Mesendoderm (in vitro differentiated cells): Measurements from ENCODE around the gene EBLN2.

Experiments
- DNase-seq: peaks from one replicate; pipeline ENCODE4 v3.0.0; 2013
- H2AK5ac ChIP-seq: 2 replicates; pipeline ENCODE4 v1.6.1; 2013; ENCODE audit warnings: low read length, inconsistent platforms
- H2BK120ac ChIP-seq: 2 replicates; pipeline ENCODE4 v1.6.1; 2013; ENCODE audit warnings: low read depth, mild to moderate bottlenecking, low read length, moderate library complexity, mixed read lengths
- H2BK15ac ChIP-seq: replicated peaks from 2 replicates; pipeline ENCODE4 v1.6.1; 2013; ENCODE audit warnings: low read depth, mild to moderate bottlenecking, moderate library complexity
- H2BK5ac ChIP-seq: 2 replicates; pipeline ENCODE4 v1.6.1; 2013; ENCODE audit warnings: low read length, inconsistent platforms
- H3K18ac ChIP-seq: 2 replicates; pipeline ENCODE4 v1.6.1; 2013; ENCODE audit warnings: mild to moderate bottlenecking, low read length, mixed read lengths
- H3K23ac ChIP-seq: one replicate; pipeline ENCODE4 v1.6.1; 2013; ENCODE audit warnings: low read length
- H3K27ac ChIP-seq: 2 replicates; pipeline ENCODE4 v1.5.1; 2013; ENCODE audit warnings: low read depth, mild to moderate bottlenecking, inconsistent platforms, low read length, moderate library complexity
- H3K27me3 ChIP-seq: 2 replicates; pipeline ENCODE4 v1.6.1; 2013; ENCODE audit warnings: low read length, control low read depth, mild to moderate bottlenecking, inconsistent platforms; ENCODE audit not compliant: insufficient read depth, poor library complexity
- H3K36me3 ChIP-seq: 2 replicates; pipeline ENCODE4 v1.6.1; 2013; ENCODE audit warnings: low read length, inconsistent platforms; ENCODE audit not compliant: control insufficient read depth, insufficient read depth
- H3K4ac ChIP-seq: one replicate; pipeline ENCODE4 v1.6.1; 2013; ENCODE audit warnings: low read depth, mild to moderate bottlenecking, low read length, moderate library complexity
- H3K4me1 ChIP-seq: 2 replicates; pipeline ENCODE4 v1.6.1; 2013; ENCODE audit warnings: low read depth, low read length, inconsistent platforms; ENCODE audit not compliant: control insufficient read depth
- H3K4me2 ChIP-seq: 2 replicates; pipeline ENCODE4 v1.6.1; 2013; ENCODE audit warnings: low read length
- H3K4me3 ChIP-seq: 2 replicates; pipeline ENCODE4 v1.5.1; 2013; ENCODE audit warnings: mild to moderate bottlenecking, low read length
- H3K56ac ChIP-seq: one replicate; pipeline ENCODE4 v1.6.1; 2013; ENCODE audit warnings: low read length
- H3K79me1 ChIP-seq: 2 replicates; pipeline ENCODE4 v1.6.1; 2013; ENCODE audit warnings: low read length, inconsistent platforms
- H3K79me2 ChIP-seq: 2 replicates; pipeline ENCODE4 v1.6.1; 2013; ENCODE audit warnings: mild to moderate bottlenecking, low read length; ENCODE audit not compliant: control insufficient read depth, insufficient read depth
- H3K9ac ChIP-seq: 2 replicates; pipeline ENCODE4 v1.6.1; 2013; ENCODE audit warnings: low read length, inconsistent platforms
- H4K5ac ChIP-seq: one replicate; pipeline ENCODE4 v1.6.1; 2013; ENCODE audit warnings: low read length
- H4K8ac ChIP-seq: one replicate; pipeline ENCODE4 v1.6.1; 2013; ENCODE audit warnings: low read depth, mild to moderate bottlenecking, control low read depth, low read length, moderate library complexity
- WGBS: extraction: QIAGEN DNeasy Blood & Tissue Kit; methylation state at CpG from one replicate; pipeline ENCODE4 v1.1.7; 2013; ENCODE audit warnings: low lambda C conversion rate, missing lambda C conversion rate; ENCODE audit not compliant: insufficient coverage; ENCODE audit errors: extremely low coverage; 5-methylcytosine and 5-hydroxymethylcytosine counted together

EBLN2 gene

DNA sequence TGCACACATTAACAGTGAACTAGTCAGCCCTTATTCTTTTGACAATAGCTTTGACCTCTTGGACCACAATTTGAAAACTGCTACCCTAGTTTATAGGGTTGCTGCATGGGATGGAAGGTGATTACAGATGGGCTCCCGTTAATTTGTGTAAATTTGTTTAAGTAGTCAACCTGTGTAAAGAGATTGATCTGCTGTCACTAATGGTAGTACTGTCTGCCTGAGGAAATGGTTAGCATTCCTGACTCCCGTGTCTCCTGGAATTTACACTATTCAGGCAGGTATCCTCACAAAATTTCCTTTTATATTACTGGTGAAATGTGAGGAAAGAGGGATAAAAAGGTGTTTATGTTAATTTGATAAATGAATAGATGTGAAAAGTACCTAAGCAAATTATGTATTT, 15.3 kb upstream of the EBLN2 start:
- Histone ChIP-seq H3K79me2 (peaks cover 65% of the 10 kb centered on the region), H3K4me1 (peaks cover 8% of the 10 kb centered on the region), H3K27me3 (no peaks in the 10 kb centered on the region), H3K79me1 (no peaks in the 10 kb centered on the region), H2BK120ac (no peak overlapping the region), H4K5ac (no peak overlapping the region), H3K4me3 (no peak overlapping the region), H4K8ac (no peak overlapping the region), H3K36me3 (no peaks in the 10 kb centered on the region), H2BK5ac (no peak overlapping the region), H3K4me2 (no peak overlapping the region), H3K9ac (no peak overlapping the region), H3K18ac (no peak overlapping the region), H3K27ac (no peak overlapping the region), H3K56ac (no peak overlapping the region), H3K23ac (no peak overlapping the region), H2AK5ac (no peak overlapping the region), H2BK15ac (no peak overlapping the region), H3K4ac (no peak overlapping the region)
- peak; percentile 76 for DNase-seq
- no CpG with 5 or more reads among the region's 2 CpGs for WGBS

DNA sequence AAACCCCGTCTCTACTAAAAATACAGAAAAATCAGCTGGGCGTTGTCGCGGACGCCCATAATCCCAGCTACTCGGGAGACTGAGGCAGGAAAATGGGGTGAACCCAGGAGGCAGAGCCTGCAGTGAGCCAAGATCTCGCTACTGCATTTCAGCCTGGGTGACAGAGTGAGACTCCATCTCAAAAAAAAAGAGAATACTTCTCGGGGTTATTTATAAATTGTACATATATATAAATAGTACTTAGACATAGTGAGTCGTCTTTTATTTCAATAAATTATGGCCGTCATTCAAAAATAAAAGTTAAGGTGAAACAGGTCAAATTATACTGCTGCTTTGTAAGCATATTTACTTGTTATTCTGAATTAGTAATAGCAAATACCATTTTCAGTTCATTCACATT, 12.1 kb upstream of the EBLN2 start:
- no peak overlapping the region for H3K27ac ChIP-seq
- no peaks in the 10 kb centered on the region for H3K79me1 ChIP-seq
- H3K4ac ChIP-seq, result no peak overlapping the region
- no peak overlapping the region for H2BK15ac ChIP-seq
- no peak for DNase-seq
- no peak overlapping the region for H2BK120ac ChIP-seq
- H2BK5ac ChIP-seq, result no peak overlapping the region
- no peak overlapping the region for H4K5ac ChIP-seq
- no peak overlapping the region for H3K4me2 ChIP-seq
- no peak overlapping the region for H3K56ac ChIP-seq
- no peak overlapping the region for H3K18ac ChIP-seq
- H3K4me3 ChIP-seq, result no peak overlapping the region
- H2AK5ac ChIP-seq, result no peak overlapping the region
- no peak overlapping the region for H3K9ac ChIP-seq
- no peaks in the 10 kb centered on the region for H3K36me3 ChIP-seq
- no peaks in the 10 kb centered on the region for H3K27me3 ChIP-seq
- no CpG with 5 or more reads among the region's 10 CpGs for WGBS
- H3K4me1 ChIP-seq, result peaks cover 2% of the 10 kb centered on the region
- H3K23ac ChIP-seq, result no peak overlapping the region
- no peak overlapping the region for H4K8ac ChIP-seq
- peaks cover 55% of the 10 kb centered on the region for H3K79me2 ChIP-seq

DNA sequence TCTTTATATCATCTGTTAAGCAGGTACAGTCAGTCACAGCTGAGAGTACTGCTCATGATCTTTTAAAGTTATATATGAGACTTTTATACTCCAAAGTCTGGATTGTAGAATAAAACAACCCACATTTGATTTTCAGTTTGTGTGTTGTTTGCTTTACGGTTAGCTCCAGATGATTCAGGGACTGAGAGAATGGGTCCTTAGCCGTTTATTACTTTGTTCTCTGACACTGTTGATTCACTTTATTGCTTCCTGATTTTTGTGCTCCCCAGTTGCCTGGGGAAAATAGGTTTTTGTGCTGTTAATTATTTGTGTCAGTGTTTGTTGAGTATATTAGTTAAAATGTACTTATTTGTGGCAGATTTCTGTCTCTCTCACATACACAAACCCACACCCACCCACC, 8.6 kb upstream of the EBLN2 start:
- no peak overlapping the region for H3K4ac ChIP-seq
- no peak overlapping the region for H3K9ac ChIP-seq
- no peak overlapping the region for H2BK15ac ChIP-seq
- H3K79me1 ChIP-seq, result no peaks in the 10 kb centered on the region
- no peak overlapping the region for H3K18ac ChIP-seq
- H3K4me3 ChIP-seq, result no peak overlapping the region
- no peaks in the 10 kb centered on the region for H3K27me3 ChIP-seq
- H4K8ac ChIP-seq, result no peak overlapping the region
- H3K4me2 ChIP-seq, result no peak overlapping the region
- H3K4me1 ChIP-seq, result no peaks in the 10 kb centered on the region
- H2AK5ac ChIP-seq, result no peak overlapping the region
- no peak overlapping the region for H2BK5ac ChIP-seq
- no peak overlapping the region for H4K5ac ChIP-seq
- H3K79me2 ChIP-seq, result peaks cover 38% of the 10 kb centered on the region
- no CpG with 5 or more reads among the region's 2 CpGs for whole genome bisulfite sequencing
- H3K36me3 ChIP-seq, result no peaks in the 10 kb centered on the region
- no peak overlapping the region for H2BK120ac ChIP-seq
- H3K23ac ChIP-seq, result no peak overlapping the region
- no peak overlapping the region for H3K56ac ChIP-seq
- no peak overlapping the region for H3K27ac ChIP-seq
- no peak for DNase-seq

DNA sequence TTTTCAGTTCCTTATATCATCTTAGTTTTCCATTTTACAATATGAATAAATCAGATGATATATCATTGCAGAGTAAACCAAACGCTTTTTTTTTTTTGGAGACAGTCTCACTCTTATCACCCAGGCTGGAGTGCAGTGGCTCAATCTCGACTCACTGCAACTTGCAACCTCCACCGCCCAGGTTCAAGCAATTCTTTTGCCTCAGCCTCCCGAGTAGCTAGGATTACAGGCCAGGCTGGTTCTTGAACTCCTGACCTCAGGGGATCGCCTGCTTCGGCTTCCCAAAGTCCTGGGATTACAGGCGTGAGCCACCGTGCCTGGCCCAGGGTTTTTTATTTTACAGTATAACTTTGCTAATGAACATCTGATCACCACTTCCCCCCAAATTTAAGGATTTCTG, 5.9 kb upstream of the EBLN2 start:
- Histone ChIP-seq H3K27ac (no peak overlapping the region), H2BK5ac (no peak overlapping the region), H3K4me1 (no peaks in the 10 kb centered on the region), H3K79me2 (peaks cover 28% of the 10 kb centered on the region), H3K23ac (no peak overlapping the region), H3K4me2 (no peak overlapping the region), H2AK5ac (no peak overlapping the region), H4K5ac (no peak overlapping the region), H3K4ac (no peak overlapping the region), H3K79me1 (no peaks in the 10 kb centered on the region), H3K18ac (peak overlapping the region; percentile 39), H3K9ac (no peak overlapping the region), H2BK15ac (no peak overlapping the region), H3K56ac (no peak overlapping the region), H3K4me3 (no peak overlapping the region), H2BK120ac (no peak overlapping the region), H3K36me3 (no peaks in the 10 kb centered on the region), H4K8ac (no peak overlapping the region), H3K27me3 (no peaks in the 10 kb centered on the region)
- DNase-seq, result no peak
- WGBS, result no CpG with 5 or more reads among the region's 8 CpGs

DNA sequence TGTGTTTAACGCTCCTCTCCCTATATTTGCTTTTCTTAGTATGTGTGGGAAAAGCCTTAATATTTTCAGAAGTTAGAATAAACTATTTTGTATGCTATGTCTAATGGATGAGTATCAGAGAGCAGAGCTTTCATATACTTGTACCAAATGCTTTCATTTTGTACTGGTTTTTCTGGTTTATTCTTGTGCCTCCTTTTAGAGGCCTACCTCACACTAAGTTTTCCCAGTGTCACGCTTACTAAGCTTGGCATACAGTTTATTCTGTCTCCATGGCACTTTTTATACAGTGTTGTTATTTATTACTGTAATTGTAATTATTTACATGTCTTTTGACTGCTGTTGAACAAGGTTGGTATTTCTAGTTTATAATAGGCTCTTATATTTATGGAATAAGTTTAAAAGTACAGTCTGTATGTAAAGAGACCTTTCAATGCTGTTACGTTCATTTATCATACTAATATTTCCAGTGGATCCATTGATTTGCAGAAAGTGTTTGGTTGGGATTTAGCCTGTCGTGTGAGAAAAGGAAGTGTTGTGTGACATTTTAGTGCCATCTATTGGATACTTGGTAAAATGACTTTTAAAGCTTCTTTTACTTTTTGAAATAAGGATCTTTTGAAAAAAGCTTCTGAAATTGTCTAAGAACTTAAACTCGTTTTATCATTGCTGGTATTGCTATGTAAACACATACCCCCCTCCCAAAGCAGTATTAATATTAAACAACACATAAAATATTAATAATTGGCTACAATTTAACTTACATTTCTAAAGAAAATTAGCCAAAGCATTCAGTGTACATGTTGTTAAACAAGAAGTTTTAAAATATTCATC, 5.2 kb upstream of the EBLN2 start:
- no CpG with 5 or more reads among the region's 5 CpGs for WGBS
- no peak overlapping the region for H3K9ac ChIP-seq
- H2BK120ac ChIP-seq, result no peak overlapping the region
- H3K23ac ChIP-seq, result no peak overlapping the region
- no peaks in the 10 kb centered on the region for H3K4me1 ChIP-seq
- peaks cover 22% of the 10 kb centered on the region for H3K79me2 ChIP-seq
- no peak overlapping the region for H3K4me2 ChIP-seq
- H3K36me3 ChIP-seq, result no peaks in the 10 kb centered on the region
- no peak overlapping the region for H3K18ac ChIP-seq
- no peak overlapping the region for H4K8ac ChIP-seq
- H2BK15ac ChIP-seq, result no peak overlapping the region
- no peak overlapping the region for H2BK5ac ChIP-seq
- no peaks in the 10 kb centered on the region for H3K27me3 ChIP-seq
- peak; percentile 57 for DNase-seq
- no peaks in the 10 kb centered on the region for H3K79me1 ChIP-seq
- H3K27ac ChIP-seq, result no peak overlapping the region
- H3K56ac ChIP-seq, result no peak overlapping the region
- no peak overlapping the region for H4K5ac ChIP-seq
- no peak overlapping the region for H2AK5ac ChIP-seq
- H3K4ac ChIP-seq, result no peak overlapping the region
- no peak overlapping the region for H3K4me3 ChIP-seq

DNA sequence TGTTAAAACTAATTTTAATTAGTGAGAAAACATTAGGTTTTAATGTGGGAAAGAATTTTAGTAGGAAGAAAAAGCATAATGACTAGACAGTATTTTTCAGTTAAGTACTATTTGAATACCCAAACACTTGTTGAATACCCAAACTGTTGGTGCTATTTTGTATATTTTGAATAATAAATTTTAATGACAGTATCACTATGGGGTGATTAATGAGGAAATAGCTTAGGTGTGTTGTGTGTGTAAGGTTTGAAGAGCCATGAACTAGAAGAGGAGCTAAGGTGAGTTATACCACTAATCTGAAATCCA, 4.7 kb upstream of the EBLN2 start:
- no peak overlapping the region for H3K18ac ChIP-seq
- H3K9ac ChIP-seq, result no peak overlapping the region
- H3K79me2 ChIP-seq, result peaks cover 19% of the 10 kb centered on the region
- no peak overlapping the region for H3K56ac ChIP-seq
- H3K79me1 ChIP-seq, result peaks cover 3% of the 10 kb centered on the region
- H3K27me3 ChIP-seq, result no peaks in the 10 kb centered on the region
- H3K4me3 ChIP-seq, result no peak overlapping the region
- no peak overlapping the region for H2AK5ac ChIP-seq
- no peak overlapping the region for H2BK120ac ChIP-seq
- H2BK15ac ChIP-seq, result no peak overlapping the region
- no peak overlapping the region for H3K4ac ChIP-seq
- H3K4me1 ChIP-seq, result no peaks in the 10 kb centered on the region
- no peak overlapping the region for H2BK5ac ChIP-seq
- H3K36me3 ChIP-seq, result no peaks in the 10 kb centered on the region
- H3K4me2 ChIP-seq, result no peak overlapping the region
- DNase-seq, result no peak
- no peak overlapping the region for H3K23ac ChIP-seq
- H3K27ac ChIP-seq, result no peak overlapping the region
- no peak overlapping the region for H4K5ac ChIP-seq
- no peak overlapping the region for H4K8ac ChIP-seq
